Hematopoietic multipotent progenitor cell treated with erythropoietin and hydrocortisone succinate and interleukin-3 and kit ligand, for 4 days (in vitro differentiated cells): ENCODE data around the gene MVP.
"Not testable (repeated sequence)": the region's sequence is repeated elsewhere in the genome, so short reads cannot be mapped to it uniquely, and the experiment has no call there.

Experiments
- DNase-seq: peaks from one replicate; pipeline ENCODE4 v3.0.0-alpha.2; 2015

MVP gene

GRCh38 chr16:29876594-29877249 lies 56.5 kb downstream of the MVP start:
- DNase-seq: peak; percentile 25

GRCh38 chr16:29877266-29877961 lies 57.2 kb downstream of the MVP start:
- peak; percentile 93 for DNase-seq

GRCh38 chr16:29878172-29878571 lies 57.9 kb downstream of the MVP start:
- DNase-seq: no peak

GRCh38 chr16:29881050-29881449 lies 60.8 kb downstream of the MVP start:
- no peak for DNase-seq

- no peak for DNase-seq
Observed at GRCh38 chr16:29883987-29884386, 63.7 kb downstream of the MVP start.

GRCh38 chr16:29889372-29889771 lies 69.1 kb downstream of the MVP start:
- not testable (repeated sequence) for DNase-seq

- no peak for DNase-seq
Observed at GRCh38 chr16:29891525-29892457, 71.5 kb downstream of the MVP start.

- no peak for DNase-seq
Observed at GRCh38 chr16:29892458-29892813, 72.2 kb downstream of the MVP start.

- DNase-seq: peak; percentile 39
Observed at GRCh38 chr16:29893553-29893952, 73.3 kb downstream of the MVP start.

- no peak for DNase-seq
Observed at GRCh38 chr16:29894352-29894751, 74.1 kb downstream of the MVP start.

GRCh38 chr16:29896841-29897240 lies 76.6 kb downstream of the MVP start:
- DNase-seq: no peak

GRCh38 chr16:29897333-29897732 lies 77.1 kb downstream of the MVP start:
- DNase-seq: no peak
